ENCODE results near the gene ATP8B4.

The ATP8B4 gene

DNA sequence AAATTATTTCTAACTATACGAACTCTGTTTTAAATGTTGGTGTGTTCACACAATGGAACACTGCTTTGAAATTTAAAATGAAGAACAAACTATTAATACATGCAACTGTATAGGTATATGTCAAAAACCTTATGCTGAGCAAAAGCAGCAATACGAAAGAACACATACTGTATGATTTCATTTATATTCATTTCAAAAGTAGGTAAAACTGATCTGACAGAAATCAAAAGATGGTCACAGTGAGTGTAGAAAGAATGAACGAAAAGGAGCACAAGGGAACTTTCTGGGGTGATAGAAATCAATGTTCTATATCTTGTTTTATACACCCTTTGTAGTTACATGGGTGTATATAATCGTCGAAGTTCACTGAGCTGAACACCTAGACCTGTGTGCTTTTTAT lies 12.6 kb downstream of the ATP8B4 start:
- Histone ChIP-seq H3K9me2 (replicated peaks; ENCODE audit: low read depth, low read length) (no peaks in the 10 kb centered on the region), H3K36me3 (ENCODE audit: insufficient read depth, low read length) (no peaks in the 10 kb centered on the region), H3K4me3 (ENCODE audit: low read length, poor library complexity, severe bottlenecking) (no peak overlapping the region), H4K20me1 (ENCODE audit: insufficient read depth, low read length, poor library complexity, severe bottlenecking) (no peaks in the 10 kb centered on the region), H3K4me1 (ENCODE audit: insufficient read depth, low read length, poor library complexity, severe bottlenecking) (peaks cover 37% of the 10 kb centered on the region), H3K4me2 (ENCODE audit: low read depth, low read length, poor library complexity, severe bottlenecking) (no peak overlapping the region), H3K79me2 (ENCODE audit: insufficient read depth, low read length) (no peaks in the 10 kb centered on the region), H3K9ac (ENCODE audit: low read depth, low read length, poor library complexity, severe bottlenecking) (no peak overlapping the region), H2AFZ (ENCODE audit: low read length) (no peak overlapping the region), H3K9me3 (ENCODE audit: insufficient read depth, low read depth, low read length) (no peaks in the 10 kb centered on the region), H3K27me3 (ENCODE audit: insufficient read depth, low read length, poor library complexity, severe bottlenecking) (no peaks in the 10 kb centered on the region), H3F3A (ENCODE audit: low read depth) (peaks cover 15% of the 10 kb centered on the region)
- TF ChIP-seq, protein P1, sequence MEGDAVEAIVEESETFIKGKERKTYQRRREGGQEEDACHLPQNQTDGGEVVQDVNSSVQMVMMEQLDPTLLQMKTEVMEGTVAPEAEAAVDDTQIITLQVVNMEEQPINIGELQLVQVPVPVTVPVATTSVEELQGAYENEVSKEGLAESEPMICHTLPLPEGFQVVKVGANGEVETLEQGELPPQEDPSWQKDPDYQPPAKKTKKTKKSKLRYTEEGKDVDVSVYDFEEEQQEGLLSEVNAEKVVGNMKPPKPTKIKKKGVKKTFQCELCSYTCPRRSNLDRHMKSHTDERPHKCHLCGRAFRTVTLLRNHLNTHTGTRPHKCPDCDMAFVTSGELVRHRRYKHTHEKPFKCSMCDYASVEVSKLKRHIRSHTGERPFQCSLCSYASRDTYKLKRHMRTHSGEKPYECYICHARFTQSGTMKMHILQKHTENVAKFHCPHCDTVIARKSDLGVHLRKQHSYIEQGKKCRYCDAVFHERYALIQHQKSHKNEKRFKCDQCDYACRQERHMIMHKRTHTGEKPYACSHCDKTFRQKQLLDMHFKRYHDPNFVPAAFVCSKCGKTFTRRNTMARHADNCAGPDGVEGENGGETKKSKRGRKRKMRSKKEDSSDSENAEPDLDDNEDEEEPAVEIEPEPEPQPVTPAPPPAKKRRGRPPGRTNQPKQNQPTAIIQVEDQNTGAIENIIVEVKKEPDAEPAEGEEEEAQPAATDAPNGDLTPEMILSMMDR (conservative IDR thresholded peaks at IDR 0.05; ENCODE audit: low read length) = no peak
- no peak for TF ChIP-seq EZH2phosphoT487 (IDR thresholded peaks at IDR 0.05; ENCODE audit: borderline replicate concordance)

DNA sequence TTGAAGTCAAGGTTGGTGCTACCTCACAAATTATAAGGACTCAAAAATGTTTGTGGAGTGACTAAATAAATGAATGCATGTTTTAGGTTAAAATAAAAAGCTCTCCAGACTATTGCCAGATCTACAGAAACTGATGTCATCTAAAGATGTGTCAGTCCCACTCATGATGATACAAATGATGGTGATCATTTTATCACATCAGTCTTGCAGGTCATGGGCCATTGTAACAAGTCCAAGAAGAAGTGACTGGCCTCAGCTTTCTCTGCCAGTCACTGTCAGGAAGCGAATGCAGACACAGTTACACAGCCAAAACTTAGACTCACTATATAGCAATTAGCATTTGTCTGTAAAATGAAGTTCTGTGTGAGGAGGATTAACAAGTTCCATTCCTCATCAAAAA lies 18.5 kb downstream of the ATP8B4 start:
- TF ChIP-seq, protein P1 (conservative IDR thresholded peaks at IDR 0.05; ENCODE audit: low read length) = no peak
- no peak for TF ChIP-seq EZH2phosphoT487 (IDR thresholded peaks at IDR 0.05; ENCODE audit: borderline replicate concordance)
- Histone ChIP-seq H3K4me2 (ENCODE audit: low read depth, low read length, poor library complexity, severe bottlenecking) (no peak overlapping the region), H3K4me1 (ENCODE audit: insufficient read depth, low read length, poor library complexity, severe bottlenecking) (peaks cover 9% of the 10 kb centered on the region), H3K4me3 (ENCODE audit: low read length, poor library complexity, severe bottlenecking) (no peak overlapping the region), H3K27me3 (ENCODE audit: insufficient read depth, low read length, poor library complexity, severe bottlenecking) (no peaks in the 10 kb centered on the region), H3K79me2 (ENCODE audit: insufficient read depth, low read length) (no peaks in the 10 kb centered on the region), H3K9me2 (replicated peaks; ENCODE audit: low read depth, low read length) (no peaks in the 10 kb centered on the region), H4K20me1 (ENCODE audit: insufficient read depth, low read length, poor library complexity, severe bottlenecking) (no peaks in the 10 kb centered on the region), H3F3A (ENCODE audit: low read depth) (no peaks in the 10 kb centered on the region), H3K36me3 (ENCODE audit: insufficient read depth, low read length) (no peaks in the 10 kb centered on the region), H3K9me3 (ENCODE audit: insufficient read depth, low read depth, low read length) (no peaks in the 10 kb centered on the region), H3K9ac (ENCODE audit: low read depth, low read length, poor library complexity, severe bottlenecking) (no peak overlapping the region), H2AFZ (ENCODE audit: low read length) (no peak overlapping the region)

DNA sequence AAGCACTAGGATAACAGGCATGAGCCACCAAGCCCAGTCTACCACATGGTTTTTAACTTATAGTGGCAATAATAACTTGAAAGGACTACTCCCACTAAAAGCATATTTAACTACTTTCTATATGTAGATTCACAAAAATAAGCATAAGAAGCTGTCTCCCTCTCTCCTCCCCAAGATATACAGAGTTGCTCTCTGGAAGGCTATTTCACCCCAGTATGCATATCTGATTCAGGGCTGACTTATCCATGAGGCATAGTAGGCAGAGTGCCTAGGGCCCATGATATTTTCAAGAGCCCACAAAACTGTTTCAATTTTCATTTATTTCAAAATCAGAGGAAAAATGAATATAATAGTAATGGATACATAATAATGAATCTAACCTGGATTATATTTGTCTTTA lies 20.5 kb downstream of the ATP8B4 start:
- no peaks in the 10 kb centered on the region for H3K27me3 ChIP-seq (ENCODE audit: insufficient read depth, low read length, poor library complexity, severe bottlenecking)
- H3K36me3 ChIP-seq (ENCODE audit: insufficient read depth, low read length) = no peaks in the 10 kb centered on the region
- TF ChIP-seq EZH2phosphoT487 (IDR thresholded peaks at IDR 0.05; ENCODE audit: borderline replicate concordance) = no peak
- TF ChIP-seq, protein P1 (conservative IDR thresholded peaks at IDR 0.05; ENCODE audit: low read length) = no peak
- no peak overlapping the region for H3K9ac ChIP-seq (ENCODE audit: low read depth, low read length, poor library complexity, severe bottlenecking)
- no peaks in the 10 kb centered on the region for H3K79me2 ChIP-seq (ENCODE audit: insufficient read depth, low read length)
- H3K9me2 ChIP-seq (replicated peaks; ENCODE audit: low read depth, low read length) = no peaks in the 10 kb centered on the region
- peaks cover 9% of the 10 kb centered on the region for H3K4me1 ChIP-seq (ENCODE audit: insufficient read depth, low read length, poor library complexity, severe bottlenecking)
- no peaks in the 10 kb centered on the region for H3K9me3 ChIP-seq (ENCODE audit: insufficient read depth, low read depth, low read length)
- no peak overlapping the region for H3K4me2 ChIP-seq (ENCODE audit: low read depth, low read length, poor library complexity, severe bottlenecking)
- H4K20me1 ChIP-seq (ENCODE audit: insufficient read depth, low read length, poor library complexity, severe bottlenecking) = no peaks in the 10 kb centered on the region
- H2AFZ ChIP-seq (ENCODE audit: low read length) = no peak overlapping the region
- H3F3A ChIP-seq (ENCODE audit: low read depth) = no peaks in the 10 kb centered on the region
- H3K4me3 ChIP-seq (ENCODE audit: low read length, poor library complexity, severe bottlenecking) = no peak overlapping the region

Data from Loucy (cell line).